ENCODE measurements around the gene C8B. TPM values are rescaled to one million over a fixed set of nuclear protein-coding genes. Genes with fewer than 3 reads are reported as not detected.

C8B gene
- not detected for total RNA-seq

DNA sequence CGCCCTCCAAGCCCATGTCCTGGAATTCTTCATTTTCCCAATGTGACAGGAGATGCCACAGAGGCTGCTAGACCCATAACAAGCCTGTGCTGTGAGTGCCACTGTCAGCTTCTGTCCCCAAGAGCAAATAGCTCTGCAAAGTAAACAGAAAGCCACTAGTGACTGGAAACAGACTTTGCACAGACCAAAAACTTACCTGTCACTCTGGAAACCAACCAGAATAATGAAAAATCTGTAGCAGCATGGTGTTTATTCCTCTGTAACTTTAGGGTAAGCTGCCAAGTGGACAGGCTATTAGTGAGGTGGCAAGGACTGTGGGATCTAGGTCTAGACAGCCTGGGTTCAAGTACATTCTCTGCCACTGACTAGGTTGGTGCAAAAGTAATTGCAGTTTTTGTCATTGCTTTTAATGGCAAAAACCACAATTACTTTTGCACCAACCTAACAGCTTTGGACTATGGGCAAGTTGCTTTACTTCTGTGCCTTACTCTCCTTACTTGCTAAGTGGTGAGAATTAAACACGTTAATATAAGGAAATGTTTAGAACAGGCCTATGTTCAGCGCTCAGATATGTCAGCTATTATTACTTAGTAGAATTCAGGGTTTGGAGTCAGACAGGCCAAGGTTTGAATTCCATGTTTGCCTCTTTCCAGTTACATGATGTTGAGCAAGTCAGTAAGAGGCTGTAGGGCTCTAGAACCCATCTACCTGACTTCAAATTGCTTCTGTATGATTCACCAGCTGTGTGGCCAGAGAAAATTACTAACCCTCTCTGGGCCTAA, at the start of gene C8B:
C8B (minus strand) TSS at position 100 of the 782 bp plus-strand sequence; CDS start at position 33, 67 bp downstream.
- TF ChIP-seq, protein P1, sequence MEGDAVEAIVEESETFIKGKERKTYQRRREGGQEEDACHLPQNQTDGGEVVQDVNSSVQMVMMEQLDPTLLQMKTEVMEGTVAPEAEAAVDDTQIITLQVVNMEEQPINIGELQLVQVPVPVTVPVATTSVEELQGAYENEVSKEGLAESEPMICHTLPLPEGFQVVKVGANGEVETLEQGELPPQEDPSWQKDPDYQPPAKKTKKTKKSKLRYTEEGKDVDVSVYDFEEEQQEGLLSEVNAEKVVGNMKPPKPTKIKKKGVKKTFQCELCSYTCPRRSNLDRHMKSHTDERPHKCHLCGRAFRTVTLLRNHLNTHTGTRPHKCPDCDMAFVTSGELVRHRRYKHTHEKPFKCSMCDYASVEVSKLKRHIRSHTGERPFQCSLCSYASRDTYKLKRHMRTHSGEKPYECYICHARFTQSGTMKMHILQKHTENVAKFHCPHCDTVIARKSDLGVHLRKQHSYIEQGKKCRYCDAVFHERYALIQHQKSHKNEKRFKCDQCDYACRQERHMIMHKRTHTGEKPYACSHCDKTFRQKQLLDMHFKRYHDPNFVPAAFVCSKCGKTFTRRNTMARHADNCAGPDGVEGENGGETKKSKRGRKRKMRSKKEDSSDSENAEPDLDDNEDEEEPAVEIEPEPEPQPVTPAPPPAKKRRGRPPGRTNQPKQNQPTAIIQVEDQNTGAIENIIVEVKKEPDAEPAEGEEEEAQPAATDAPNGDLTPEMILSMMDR (IDR thresholded peaks at IDR 0.05): no peak
- no peak for ATAC-seq (ENCODE audit: low FRiP score)
- DNase-seq (ENCODE audit: low spot score): no peak

DNA sequence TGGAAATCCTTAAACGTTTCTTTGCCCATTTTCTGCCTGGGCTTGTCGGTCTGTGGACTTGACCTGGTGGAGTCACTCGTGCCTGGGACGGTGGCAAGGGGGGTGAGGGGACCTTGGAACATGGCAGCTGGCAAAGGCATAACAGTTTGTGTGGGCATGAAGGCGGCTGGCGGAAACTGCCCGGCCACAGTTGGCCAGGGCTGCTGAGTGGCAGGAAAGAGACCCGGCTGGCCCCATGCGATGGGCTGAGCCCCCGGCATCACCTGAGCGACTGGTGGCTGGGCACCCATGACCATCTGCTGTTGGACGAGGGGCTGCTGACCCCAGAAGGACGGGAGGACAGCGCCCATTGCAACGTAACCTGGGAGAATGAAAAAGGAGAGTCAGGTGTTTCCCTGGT, 49.3 kb upstream of the C8B start:
- TF ChIP-seq, protein P1 (IDR thresholded peaks at IDR 0.05): no peak
- ATAC-seq (ENCODE audit: low FRiP score): no peak
- no peak for DNase-seq (ENCODE audit: low spot score)

DNA sequence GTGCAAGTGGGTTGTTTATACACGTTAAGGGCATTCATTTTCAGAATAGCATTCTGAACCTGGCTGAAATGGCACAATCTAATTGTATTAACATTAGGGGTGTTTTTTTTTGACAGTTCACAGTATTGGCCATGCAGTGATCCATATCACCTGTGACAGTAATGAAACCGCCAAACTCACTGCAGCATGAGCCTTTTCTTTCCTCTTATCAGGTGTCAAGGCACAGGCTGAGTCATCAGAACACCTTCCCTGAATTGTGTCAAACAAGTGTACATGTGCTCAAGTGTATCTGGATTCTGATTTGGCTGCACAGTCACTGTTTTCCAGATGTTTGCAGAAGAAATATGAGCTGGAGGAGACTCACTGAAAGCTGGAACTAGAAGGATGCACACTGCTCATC, 47.7 kb upstream of the C8B start:
- ATAC-seq (ENCODE audit: low FRiP score) (no peak), DNase-seq (ENCODE audit: low spot score) (no peak)

DNA sequence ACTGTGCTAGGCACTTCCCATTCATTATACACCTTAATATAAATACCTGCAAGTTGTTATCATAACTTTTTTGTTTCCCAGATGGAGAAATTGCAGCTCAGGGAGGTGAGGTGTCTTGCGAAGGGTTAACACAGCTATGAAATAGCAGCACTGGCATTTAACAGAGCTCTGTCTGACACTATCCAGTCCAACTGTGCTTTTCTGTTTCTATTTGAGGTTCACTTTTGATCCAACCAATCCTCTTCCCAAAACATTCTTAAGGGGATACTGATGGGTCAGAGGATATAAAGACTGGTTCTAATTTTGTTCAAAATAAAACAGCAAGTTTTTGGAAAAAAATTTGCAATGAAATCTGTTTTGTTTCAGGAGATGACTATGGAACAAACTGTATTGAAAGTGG, 46.5 kb upstream of the C8B start:
- TF ChIP-seq, protein P1 (IDR thresholded peaks at IDR 0.05): no peak
- ATAC-seq (ENCODE audit: low FRiP score) (no peak), DNase-seq (ENCODE audit: low spot score) (no peak)

More for the DNA sequence above, 47.7 kb upstream of the C8B start:
- TF ChIP-seq, protein P1 (IDR thresholded peaks at IDR 0.05): no peak

DNA sequence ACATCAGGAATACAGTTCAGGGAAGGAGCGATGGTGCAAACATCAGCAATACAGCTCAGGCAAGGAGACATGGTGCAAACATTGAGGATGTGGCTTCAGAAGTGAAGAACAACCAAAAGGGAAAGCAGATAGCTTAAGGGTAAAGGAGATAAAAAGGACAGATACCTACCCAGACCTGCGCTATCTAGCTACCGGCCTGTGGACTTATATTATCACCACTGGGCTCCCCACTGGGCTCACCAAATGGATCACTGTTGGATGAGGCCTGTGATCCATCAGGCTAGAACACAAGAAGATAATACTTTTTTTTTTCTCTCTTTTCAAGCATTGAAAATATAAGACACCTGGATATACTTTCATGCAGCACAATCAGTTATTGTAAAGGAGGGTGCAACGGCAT, 44.7 kb upstream of the C8B start:
- DNase-seq (ENCODE audit: low spot score): no peak
- TF ChIP-seq, protein P1 (IDR thresholded peaks at IDR 0.05): no peak
- no peak for ATAC-seq (ENCODE audit: low FRiP score)

DNA sequence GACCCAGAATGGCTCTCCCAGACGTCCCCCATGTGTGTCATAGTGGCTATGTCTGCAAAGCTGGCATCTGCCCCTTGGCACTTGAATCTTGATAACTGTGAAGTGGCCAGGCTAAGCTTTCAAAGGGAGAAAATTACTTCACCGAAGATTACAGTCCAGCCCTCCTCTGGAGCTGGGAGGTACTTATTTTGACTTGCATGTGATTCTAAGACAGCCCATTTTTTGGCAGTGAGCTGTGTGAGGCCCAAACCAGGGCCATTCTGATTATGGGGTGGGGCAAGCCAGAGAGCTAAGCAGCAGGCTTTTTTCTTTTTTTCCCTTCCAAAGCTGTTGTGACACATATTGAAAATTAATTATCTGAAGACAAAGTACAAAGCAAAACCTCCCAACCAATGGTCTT, 42.1 kb upstream of the C8B start:
- TF ChIP-seq, protein P1 (IDR thresholded peaks at IDR 0.05): no peak
- no peak for ATAC-seq (ENCODE audit: low FRiP score)
- no peak for DNase-seq (ENCODE audit: low spot score)

DNA sequence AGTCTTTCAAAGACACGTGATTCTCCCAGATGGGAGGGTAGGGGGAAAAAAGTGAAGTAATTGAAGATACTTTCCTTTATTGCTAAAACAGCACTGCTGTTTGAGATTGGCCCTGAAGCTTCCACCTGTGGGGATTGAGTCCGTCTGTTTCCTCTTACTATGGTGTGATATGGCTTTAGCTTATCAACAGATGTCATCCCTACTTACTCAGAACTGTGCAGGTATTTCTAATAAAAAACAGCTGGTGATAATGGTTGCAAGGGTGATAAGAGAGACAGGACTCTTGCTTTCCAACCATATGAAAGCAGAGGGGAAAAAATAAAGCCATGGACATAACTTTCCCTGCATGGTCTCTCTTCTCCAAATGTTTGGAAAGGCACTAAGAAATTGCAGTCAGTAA, 41.7 kb upstream of the C8B start:
- DNase-seq (ENCODE audit: low spot score) (no peak), ATAC-seq (ENCODE audit: low FRiP score) (no peak)
- TF ChIP-seq, protein P1 (IDR thresholded peaks at IDR 0.05): no peak

Data from omental fat pad (tissue), 4 donors.